Neuronal stem cell (in vitro differentiated cells): ENCODE measurements around the gene KSR2.

Experiments
- DNase-seq: peaks from one replicate; pipeline ENCODE4 v3.0.0-alpha.2; 2013; ENCODE audit warnings: low spot score
- H2AFZ ChIP-seq: one replicate; pipeline ENCODE4 v1.6.1; 2013; ENCODE audit warnings: mild to moderate bottlenecking, low read length, inconsistent platforms
- H2AK5ac ChIP-seq: 2 replicates; pipeline ENCODE4 v1.6.1; 2013; ENCODE audit warnings: low read depth, mild to moderate bottlenecking, inconsistent platforms, low read length, moderate library complexity, mixed read lengths
- H2BK120ac ChIP-seq: 2 replicates; pipeline ENCODE4 v1.6.1; 2013; ENCODE audit warnings: low read depth, mild to moderate bottlenecking, inconsistent platforms, low read length, moderate library complexity, mixed read lengths
- H2BK12ac ChIP-seq: one replicate; pipeline ENCODE4 v1.6.1; 2013; ENCODE audit warnings: low read length, inconsistent platforms
- H2BK15ac ChIP-seq: 2 replicates; pipeline ENCODE4 v1.6.1; 2013; ENCODE audit warnings: mild to moderate bottlenecking, low read length, inconsistent platforms, mixed read lengths
- H2BK5ac ChIP-seq: one replicate; pipeline ENCODE4 v1.6.1; 2013; ENCODE audit warnings: inconsistent platforms, mild to moderate bottlenecking, low read length, moderate library complexity
- H3K14ac ChIP-seq: one replicate; pipeline ENCODE4 v1.6.1; 2013; ENCODE audit warnings: low read length, inconsistent platforms
- H3K18ac ChIP-seq: 2 replicates; pipeline ENCODE4 v1.6.1; 2013; ENCODE audit warnings: low read length, inconsistent platforms
- H3K23ac ChIP-seq: 2 replicates; pipeline ENCODE4 v1.6.1; 2013; ENCODE audit warnings: low read depth, mild to moderate bottlenecking, mixed read lengths, low read length, inconsistent platforms; ENCODE audit not compliant: poor library complexity
- H3K27ac ChIP-seq: replicated peaks from 3 replicates; pipeline ENCODE4 v1.5.1; 2013; ENCODE audit warnings: low read length, inconsistent platforms
- H3K27me3 ChIP-seq, 3 experiments: 2 replicates each; pipeline ENCODE4 v1.6.1; 2013; ENCODE audit warnings: low read length in 3 of 3, mild to moderate bottlenecking in 2 of 3, inconsistent platforms in 1 of 3, low read depth in 1 of 3, mixed read lengths in 1 of 3, moderate library complexity in 1 of 3; ENCODE audit not compliant: control insufficient read depth in 3 of 3, insufficient read depth in 3 of 3
- H3K36me3 ChIP-seq, 2 donors: replicated peaks in 1 of 2; 2 replicates each; pipeline ENCODE4 v1.6.1; 2013; ENCODE audit warnings: low read length in 2 of 2; ENCODE audit not compliant: control insufficient read depth in 2 of 2, insufficient read depth in 2 of 2
- H3K4ac ChIP-seq: 2 replicates; pipeline ENCODE4 v1.6.1; 2013; ENCODE audit warnings: inconsistent platforms, mild to moderate bottlenecking, low read length, moderate library complexity
- H3K4me1 ChIP-seq, 2 donors: 1 replicate in 1 of 2; 2 replicates in 1 of 2; pipeline ENCODE4 v1.6.1; 2013; ENCODE audit warnings: low read length in 2 of 2, low read depth in 1 of 2; ENCODE audit not compliant: control insufficient read depth in 2 of 2, insufficient read depth in 1 of 2
- H3K4me2 ChIP-seq: one replicate; pipeline ENCODE4 v1.6.1; 2013; ENCODE audit warnings: mild to moderate bottlenecking, low read length, inconsistent platforms; ENCODE audit not compliant: insufficient read depth, poor library complexity, severe bottlenecking
- H3K4me3 ChIP-seq, 2 donors: 2 replicates each; pipeline ENCODE4 v1.5.1; 2013; ENCODE audit warnings: low read length in 2 of 2, mild to moderate bottlenecking in 2 of 2, inconsistent platforms in 1 of 2, moderate library complexity in 1 of 2
- H3K79me1 ChIP-seq: one replicate; pipeline ENCODE4 v1.6.1; 2013; ENCODE audit warnings: low read depth, mild to moderate bottlenecking, inconsistent platforms, low read length, moderate library complexity
- H3K9ac ChIP-seq: one replicate; pipeline ENCODE4 v1.6.1; 2013; ENCODE audit warnings: mild to moderate bottlenecking, low read depth, low read length, inconsistent platforms; ENCODE audit not compliant: poor library complexity
- H3K9me3 ChIP-seq, 2 donors: replicated peaks in 1 of 2; 2 replicates each; pipeline versions ENCODE3 to v1.6.1; 2013; ENCODE audit warnings: low read length in 2 of 2, mild to moderate bottlenecking in 2 of 2, inconsistent platforms in 1 of 2, low read depth in 1 of 2, mixed read lengths in 1 of 2, moderate library complexity in 1 of 2; ENCODE audit not compliant: control insufficient read depth in 2 of 2, insufficient read depth in 1 of 2
- H4K8ac ChIP-seq: one replicate; pipeline ENCODE4 v1.6.1; 2013; ENCODE audit warnings: low read depth, mild to moderate bottlenecking, inconsistent platforms, low read length, moderate library complexity
- H4K91ac ChIP-seq: one replicate; pipeline ENCODE4 v1.6.1; 2013; ENCODE audit warnings: low read length, low read depth, mild to moderate bottlenecking, inconsistent platforms; ENCODE audit not compliant: poor library complexity
- WGBS, 2 donors: extraction: QIAGEN DNeasy Blood & Tissue Kit; methylation state at CpG; one replicate each; pipeline ENCODE4 v1.1.7; 2013; ENCODE audit warnings: missing lambda C conversion rate in 2 of 2, mixed read lengths in 1 of 2; ENCODE audit not compliant: insufficient read length in 2 of 2, insufficient replicate concordance in 1 of 2; ENCODE audit errors: extremely low coverage in 2 of 2; 5-methylcytosine and 5-hydroxymethylcytosine counted together

The KSR2 gene

GRCh38 chr12:117441751-117442150 is 527.0 kb downstream of the KSR2 start:
- no peak overlapping the region for H4K8ac ChIP-seq
- H3K4me3 ChIP-seq: no peak overlapping the region
- H2AFZ ChIP-seq: no peak overlapping the region
- H2BK120ac ChIP-seq: no peak overlapping the region
- WGBS, 2 donors: no CpG with 5 or more reads among the region's 4 CpGs
- H3K9ac ChIP-seq: no peak overlapping the region
- H3K27me3 ChIP-seq: no peaks in the 10 kb centered on the region
- H3K36me3 ChIP-seq: no peaks in the 10 kb centered on the region
- peaks cover 0 to 3% of the 10 kb centered on the region in 2 donors for H3K4me1 ChIP-seq
- no peaks in the 10 kb centered on the region for H3K79me1 ChIP-seq
- H3K4ac ChIP-seq: no peak overlapping the region
- no peak overlapping the region for H2BK5ac ChIP-seq
- H3K23ac ChIP-seq: no peak overlapping the region
- H2BK15ac ChIP-seq: no peak overlapping the region
- no peaks in the 10 kb centered on the region for H3K9me3 ChIP-seq
- no peak overlapping the region for H2BK12ac ChIP-seq
- H3K4me2 ChIP-seq: no peak overlapping the region
- no peak overlapping the region for H3K14ac ChIP-seq
- no peak overlapping the region for H3K27ac ChIP-seq
- H3K18ac ChIP-seq: peak overlapping the region; percentile 11
- DNase-seq: no peak
- H2AK5ac ChIP-seq: no peak overlapping the region
- H4K91ac ChIP-seq: no peak overlapping the region

GRCh38 chr12:117440384-117440783 is 528.4 kb downstream of the KSR2 start:
- no peak for DNase-seq
- Histone ChIP-seq H3K27me3 (no peaks in the 10 kb centered on the region), H3K4ac (no peak overlapping the region), H3K27ac (no peak overlapping the region), H2AFZ (no peak overlapping the region), H3K23ac (no peak overlapping the region), H2AK5ac (no peak overlapping the region), H3K18ac (no peak overlapping the region), H4K8ac (no peak overlapping the region), H3K4me1 (peaks cover 0 to 3% of the 10 kb centered on the region in 2 donors), H3K4me2 (no peak overlapping the region), H3K9ac (no peak overlapping the region), H2BK15ac (no peak overlapping the region), H2BK5ac (no peak overlapping the region), H3K4me3 (no peak overlapping the region), H2BK120ac (no peak overlapping the region), H3K79me1 (no peaks in the 10 kb centered on the region), H3K14ac (no peak overlapping the region), H4K91ac (no peak overlapping the region), H2BK12ac (no peak overlapping the region), H3K36me3 (no peaks in the 10 kb centered on the region), H3K9me3 (no peaks in the 10 kb centered on the region)
- no CpG with 5 or more reads among the region's 2 CpGs for WGBS, 2 donors

- WGBS, 2 donors: no CpG with 5 or more reads among the region's 13 CpGs
- H3K27me3 ChIP-seq: no peaks in the 10 kb centered on the region
These were observed 529.2 kb downstream of the KSR2 start for GRCh38 chr12:117439531-117440001.

GRCh38 chr12:117438809-117439208 is 530.0 kb downstream of the KSR2 start:
- peaks cover 0 to 3% of the 10 kb centered on the region in 2 donors for H3K9me3 ChIP-seq
- H3K18ac ChIP-seq: peak overlapping the region; percentile 20
- H3K27ac ChIP-seq: no peak overlapping the region
- no peak overlapping the region for H3K14ac ChIP-seq
- no peak overlapping the region for H3K23ac ChIP-seq
- H3K4me3 ChIP-seq: no peak overlapping the region
- no peak overlapping the region for H3K9ac ChIP-seq
- no peak for DNase-seq
- H2BK5ac ChIP-seq: no peak overlapping the region
- no peak overlapping the region for H2AFZ ChIP-seq
- no peak overlapping the region for H3K4me2 ChIP-seq
- WGBS, 2 donors: no CpG with 5 or more reads among the region's 6 CpGs
- H3K79me1 ChIP-seq: no peaks in the 10 kb centered on the region
- no peak overlapping the region for H4K91ac ChIP-seq
- peak overlapping the region; percentile 18 for H2AK5ac ChIP-seq
- H4K8ac ChIP-seq: no peak overlapping the region
- no peaks in the 10 kb centered on the region for H3K27me3 ChIP-seq
- no peak overlapping the region for H2BK15ac ChIP-seq
- no peak overlapping the region for H2BK120ac ChIP-seq
- H2BK12ac ChIP-seq: no peak overlapping the region
- H3K36me3 ChIP-seq: no peaks in the 10 kb centered on the region
- no peak overlapping the region for H3K4ac ChIP-seq
- H3K4me1 ChIP-seq: peaks cover 0 to 3% of the 10 kb centered on the region in 2 donors

More at GRCh38 chr12:117439531-117440001, 529.2 kb downstream of the KSR2 start:
- no peak overlapping the region for H2AK5ac ChIP-seq
- H3K14ac ChIP-seq: no peak overlapping the region
- H2BK120ac ChIP-seq: no peak overlapping the region
- H2BK15ac ChIP-seq: peak overlapping the region; percentile 43
- no peak overlapping the region for H4K91ac ChIP-seq
- no peak overlapping the region for H2BK12ac ChIP-seq
- H3K4ac ChIP-seq: no peak overlapping the region
- H2AFZ ChIP-seq: no peak overlapping the region
- H3K9me3 ChIP-seq: peaks cover 0 to 1% of the 10 kb centered on the region in 2 donors
- no peak overlapping the region for H3K23ac ChIP-seq
- H3K4me3 ChIP-seq: no peak overlapping the region
- H3K79me1 ChIP-seq: no peaks in the 10 kb centered on the region
- H3K4me2 ChIP-seq: no peak overlapping the region
- peak overlapping the region; percentile 50 for H3K18ac ChIP-seq
- no peak overlapping the region for H3K27ac ChIP-seq
- no peaks in the 10 kb centered on the region for H3K36me3 ChIP-seq
- peak overlapping the region; percentile 36 for H3K9ac ChIP-seq
- no peak overlapping the region for H2BK5ac ChIP-seq
- peaks cover 0 to 3% of the 10 kb centered on the region in 2 donors for H3K4me1 ChIP-seq
- H4K8ac ChIP-seq: no peak overlapping the region
- DNase-seq: no peak
